ENCODE measurements around the gene SLC35A1. TPM values are rescaled to one million over a fixed set of nuclear protein-coding genes. Genes with fewer than 3 reads are reported as not detected.

The SLC35A1 gene
- total RNA-seq, 6 donors from 2014 or later: 14.7 to 39.1 (median 29.9) TPM

DNA sequence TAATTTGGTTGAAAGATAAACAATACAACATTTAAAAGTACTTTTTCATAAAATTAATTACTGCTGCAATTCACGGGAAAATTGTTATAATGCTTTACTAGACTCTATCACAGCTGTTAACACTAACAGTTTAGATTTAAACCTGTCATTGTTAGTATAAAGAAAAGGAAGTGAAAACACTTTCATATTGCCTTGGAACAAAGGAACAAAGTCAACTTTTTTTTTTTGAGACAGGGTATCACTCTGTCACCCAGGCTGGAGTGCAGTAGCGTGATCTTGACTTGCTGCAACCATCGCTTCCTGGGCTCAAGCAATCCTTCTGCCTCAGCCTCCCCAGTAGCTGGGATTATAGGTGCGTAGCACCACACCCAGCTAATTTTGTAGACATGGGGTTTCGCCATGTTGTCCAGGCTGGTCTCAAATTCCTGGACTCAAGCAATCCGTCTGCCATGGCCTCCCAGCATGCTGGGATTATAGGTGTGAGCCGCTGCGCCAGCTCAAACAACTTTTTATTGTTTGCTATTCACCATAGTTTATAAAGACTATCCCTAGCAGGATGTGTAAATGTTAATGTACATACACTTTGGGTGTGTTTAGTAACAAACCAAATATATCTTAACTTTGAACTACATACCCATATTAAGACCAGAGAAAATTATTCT lies 22.1 kb downstream of the SLC35A1 start:
- WGBS, 2 donors: 92 to 93% methylated on average over 8 of the region's 8 CpGs

DNA sequence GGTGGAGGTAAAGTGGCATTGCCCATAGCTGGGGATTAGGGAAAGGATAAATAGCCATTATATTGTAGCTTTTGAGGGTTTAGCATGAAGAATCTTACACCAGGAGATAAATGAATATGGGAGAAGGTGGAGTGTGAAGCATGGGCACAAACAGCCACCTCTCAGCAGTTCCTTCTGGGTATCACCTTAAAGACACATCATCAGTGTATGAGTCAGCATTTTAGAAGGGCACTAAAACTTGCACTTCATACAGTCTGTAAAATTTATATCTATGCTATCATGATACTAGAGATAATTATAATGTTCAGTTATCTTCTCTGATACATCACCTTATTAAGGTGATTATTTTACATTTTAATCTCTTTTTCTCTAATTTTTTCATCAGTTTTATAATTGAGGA lies 25.3 kb downstream of the SLC35A1 start:
- ATAC-seq (ENCODE audit: low FRiP score in 2 of 2) (no peak), DNase-seq (no peak)
- no peak overlapping the region for H3K27ac ChIP-seq
- H3K27me3 ChIP-seq: no peaks in the 10 kb centered on the region
- H3K4me1 ChIP-seq: peaks cover 0 to 7% (median 0%) of the 10 kb centered on the region in 4 donors
- TF ChIP-seq POLR2A (IDR thresholded peaks at IDR 0.05) (no peak), EP300 (IDR thresholded peaks at IDR 0.05) (no peak), POLR2AphosphoS5 (IDR thresholded peaks at IDR 0.05) (no peak)
- TF ChIP-seq, protein P1, sequence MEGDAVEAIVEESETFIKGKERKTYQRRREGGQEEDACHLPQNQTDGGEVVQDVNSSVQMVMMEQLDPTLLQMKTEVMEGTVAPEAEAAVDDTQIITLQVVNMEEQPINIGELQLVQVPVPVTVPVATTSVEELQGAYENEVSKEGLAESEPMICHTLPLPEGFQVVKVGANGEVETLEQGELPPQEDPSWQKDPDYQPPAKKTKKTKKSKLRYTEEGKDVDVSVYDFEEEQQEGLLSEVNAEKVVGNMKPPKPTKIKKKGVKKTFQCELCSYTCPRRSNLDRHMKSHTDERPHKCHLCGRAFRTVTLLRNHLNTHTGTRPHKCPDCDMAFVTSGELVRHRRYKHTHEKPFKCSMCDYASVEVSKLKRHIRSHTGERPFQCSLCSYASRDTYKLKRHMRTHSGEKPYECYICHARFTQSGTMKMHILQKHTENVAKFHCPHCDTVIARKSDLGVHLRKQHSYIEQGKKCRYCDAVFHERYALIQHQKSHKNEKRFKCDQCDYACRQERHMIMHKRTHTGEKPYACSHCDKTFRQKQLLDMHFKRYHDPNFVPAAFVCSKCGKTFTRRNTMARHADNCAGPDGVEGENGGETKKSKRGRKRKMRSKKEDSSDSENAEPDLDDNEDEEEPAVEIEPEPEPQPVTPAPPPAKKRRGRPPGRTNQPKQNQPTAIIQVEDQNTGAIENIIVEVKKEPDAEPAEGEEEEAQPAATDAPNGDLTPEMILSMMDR (IDR thresholded peaks at IDR 0.05): no peak
- no peaks in the 10 kb centered on the region for H3K9me3 ChIP-seq
- H3K36me3 ChIP-seq: peaks cover 6 to 22% (median 7%) of the 10 kb centered on the region in 4 donors
- H3K4me3 ChIP-seq: no peak overlapping the region

More for the DNA sequence above, 22.1 kb downstream of the SLC35A1 start:
- Histone ChIP-seq H3K27ac (no peak overlapping the region), H3K36me3 (peaks cover 0 to 16% (median 2%) of the 10 kb centered on the region in 4 donors), H3K9me3 (no peaks in the 10 kb centered on the region), H3K4me3 (no peak overlapping the region), H3K4me1 (peaks cover 0 to 3% (median 0%) of the 10 kb centered on the region in 4 donors), H3K27me3 (no peaks in the 10 kb centered on the region)
- ATAC-seq (ENCODE audit: low FRiP score in 2 of 2): no peak
- TF ChIP-seq, protein P1 (IDR thresholded peaks at IDR 0.05): no peak
- no peak for TF ChIP-seq EP300 (IDR thresholded peaks at IDR 0.05)
- TF ChIP-seq POLR2A (IDR thresholded peaks at IDR 0.05): no peak
- no peak for TF ChIP-seq POLR2AphosphoS5 (IDR thresholded peaks at IDR 0.05)
- no peak for DNase-seq

DNA sequence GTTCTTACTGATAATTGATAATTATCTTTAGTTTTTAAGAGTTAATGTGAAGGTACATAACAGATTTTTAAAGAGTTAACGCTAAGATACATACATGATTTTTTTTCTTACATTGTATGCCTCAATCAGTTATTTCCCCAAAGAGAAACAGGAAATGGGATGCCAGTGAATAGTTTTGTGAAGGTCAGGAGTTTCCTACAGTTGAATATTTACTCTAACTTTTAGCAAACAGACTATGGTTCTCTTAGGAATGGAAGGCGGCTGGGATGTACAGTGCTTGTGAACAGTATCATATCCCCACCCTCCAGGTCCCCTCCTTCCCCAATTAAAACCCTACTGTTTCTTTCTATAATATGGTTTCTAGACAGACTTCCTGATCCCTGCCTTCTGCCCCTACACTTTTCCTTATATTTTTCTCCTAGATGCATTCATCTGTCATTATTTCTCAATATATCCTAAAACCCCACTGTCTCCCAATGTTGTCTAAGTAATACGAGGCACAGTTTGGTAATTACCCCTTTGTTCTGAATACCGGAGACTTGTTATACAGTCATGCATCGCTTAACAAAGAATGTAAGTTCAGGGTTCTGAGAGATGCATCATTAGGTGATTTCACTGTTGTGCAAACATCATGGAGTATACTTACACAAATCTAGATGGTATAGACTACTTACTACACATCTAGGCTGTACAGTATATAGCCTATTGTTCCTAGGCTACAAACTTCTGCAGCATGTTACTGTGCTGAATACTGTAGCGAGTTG lies 29.2 kb downstream of the SLC35A1 start:
- no peaks in the 10 kb centered on the region for H3K27me3 ChIP-seq
- TF ChIP-seq EP300 (IDR thresholded peaks at IDR 0.05) (no peak), POLR2A (IDR thresholded peaks at IDR 0.05) (no peak), POLR2AphosphoS5 (IDR thresholded peaks at IDR 0.05) (no peak)
- TF ChIP-seq, protein P1 (IDR thresholded peaks at IDR 0.05): no peak
- DNase-seq (no peak), ATAC-seq (ENCODE audit: low FRiP score in 2 of 2) (no peak)
- H3K27ac ChIP-seq: no peak overlapping the region
- peaks cover 3 to 46% (median 6%) of the 10 kb centered on the region in 4 donors for H3K36me3 ChIP-seq
- WGBS, 2 donors: 81 to 88% methylated on average over 6 of the region's 6 CpGs
- no peak overlapping the region for H3K4me3 ChIP-seq
- H3K4me1 ChIP-seq: peaks cover 0 to 4% (median 0%) of the 10 kb centered on the region in 4 donors
- no peaks in the 10 kb centered on the region for H3K9me3 ChIP-seq

DNA sequence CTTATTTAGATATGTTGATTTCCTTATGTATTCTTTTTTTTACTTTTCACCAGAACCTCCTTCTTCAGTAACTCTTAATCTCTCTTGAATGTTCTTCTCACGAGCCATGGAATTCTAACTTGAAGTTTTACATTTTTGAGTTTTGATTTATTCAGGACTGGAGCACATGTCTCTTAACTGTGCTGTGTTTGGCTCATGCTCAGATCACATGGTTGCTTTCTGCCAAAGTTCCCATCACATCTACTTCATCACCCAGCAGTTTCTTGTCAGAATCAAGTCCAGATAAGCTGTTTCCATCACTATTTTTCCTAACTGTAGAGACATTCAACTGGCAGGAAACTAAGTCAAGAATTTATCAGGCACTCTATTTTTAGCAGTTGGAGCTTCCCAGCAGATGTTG lies 31.7 kb downstream of the SLC35A1 start:
- Histone ChIP-seq H3K4me3 (no peak overlapping the region), H3K27ac (no peak overlapping the region), H3K36me3 (peaks cover 3 to 63% (median 7%) of the 10 kb centered on the region in 4 donors), H3K4me1 (peaks cover 0 to 4% (median 0%) of the 10 kb centered on the region in 4 donors), H3K27me3 (no peaks in the 10 kb centered on the region), H3K9me3 (no peaks in the 10 kb centered on the region)
- no peak for ATAC-seq (ENCODE audit: low FRiP score in 2 of 2)
- TF ChIP-seq POLR2A (IDR thresholded peaks at IDR 0.05) (no peak), POLR2AphosphoS5 (IDR thresholded peaks at IDR 0.05) (no peak), EP300 (IDR thresholded peaks at IDR 0.05) (no peak)
- TF ChIP-seq, protein P1 (IDR thresholded peaks at IDR 0.05): no peak
- no peak for DNase-seq
- WGBS, 2 donors: 70 to 73% methylated on average over 1 of the region's 1 CpG

Data from upper lobe of left lung (tissue), 6 donors.